ENCODE measurements around the gene SSBP3.

SSBP3 gene

DNA sequence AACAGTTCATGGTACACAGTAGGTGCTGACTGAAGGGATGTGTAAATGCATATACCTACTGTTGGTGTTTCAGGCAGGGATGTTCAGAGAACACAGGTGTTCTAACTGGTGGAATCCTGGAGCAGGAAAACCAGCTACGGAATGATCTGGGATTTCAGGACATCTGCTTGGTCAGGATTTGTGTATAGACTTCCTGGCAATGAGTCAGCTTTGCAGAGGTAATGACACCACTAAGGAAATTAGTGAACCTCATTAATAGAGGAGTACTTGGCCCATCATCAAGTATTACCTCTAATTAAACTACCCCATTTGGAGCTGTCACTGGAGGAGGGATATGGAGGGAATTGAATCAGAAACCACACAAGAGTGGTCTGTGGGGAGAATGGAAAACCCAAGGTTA is 198.9 kb downstream of the SSBP3 start:
- CTCF ChIA-PET: no interaction called here
- DNase-seq (ENCODE audit: extremely low spot score): no peak
- POLR2A ChIA-PET: no interaction called here

DNA sequence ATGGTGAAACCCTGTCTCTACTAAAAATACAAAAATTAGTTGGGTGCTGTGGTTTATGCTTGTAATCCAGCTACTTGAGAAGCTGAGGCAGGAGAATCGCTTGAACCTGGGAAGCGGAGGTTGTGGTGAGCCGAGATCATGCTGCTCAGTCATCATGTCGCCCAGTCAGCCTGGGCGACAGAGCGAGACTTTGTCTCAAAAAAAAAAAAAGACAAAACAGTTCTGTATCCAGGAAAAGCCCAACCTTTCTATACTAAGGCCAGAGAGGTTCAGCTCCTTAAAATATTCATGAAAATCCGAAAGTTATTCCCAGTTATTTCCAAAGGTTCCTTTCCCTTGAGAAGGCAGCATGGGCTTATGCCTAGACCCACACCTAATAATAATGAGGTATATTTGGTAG is 202.0 kb downstream of the SSBP3 start:
- ChIA-PET POLR2A (no interaction called here), CTCF (no interaction called here)
- DNase-seq (ENCODE audit: extremely low spot score): no peak
- no peak for TF ChIP-seq HDGF (IDR thresholded peaks at IDR 0.05; ENCODE audit: borderline replicate concordance)
- no peak for TF ChIP-seq BHLHE40 (IDR thresholded peaks at IDR 0.05; ENCODE audit: borderline replicate concordance)
- TF ChIP-seq SP1 (IDR thresholded peaks at IDR 0.05): no peak
- TF ChIP-seq FOXA1 (IDR thresholded peaks at IDR 0.05): no peak
- no peak for TF ChIP-seq ARNT (IDR thresholded peaks at IDR 0.05)
- no peak for TF ChIP-seq ZNF384 (IDR thresholded peaks at IDR 0.05)
- TF ChIP-seq FOXK2 (IDR thresholded peaks at IDR 0.05): no peak
- no peak for TF ChIP-seq ELF4 (IDR thresholded peaks at IDR 0.05)
- TF ChIP-seq TARDBP (IDR thresholded peaks at IDR 0.05): no peak
- no peak for TF ChIP-seq FOXM1 (IDR thresholded peaks at IDR 0.05; ENCODE audit: borderline replicate concordance)
- TF ChIP-seq LEF1 (IDR thresholded peaks at IDR 0.05; ENCODE audit: borderline replicate concordance): no peak
- no peak for TF ChIP-seq NFRKB (IDR thresholded peaks at IDR 0.05)
- TF ChIP-seq CTBP1 (IDR thresholded peaks at IDR 0.05; ENCODE audit: borderline replicate concordance): no peak
- no peak for TF ChIP-seq L3MBTL2 (conservative IDR thresholded peaks at IDR 0.05)
- TF ChIP-seq SUZ12 (IDR thresholded peaks at IDR 0.05): no peak
- TF ChIP-seq, protein P1, sequence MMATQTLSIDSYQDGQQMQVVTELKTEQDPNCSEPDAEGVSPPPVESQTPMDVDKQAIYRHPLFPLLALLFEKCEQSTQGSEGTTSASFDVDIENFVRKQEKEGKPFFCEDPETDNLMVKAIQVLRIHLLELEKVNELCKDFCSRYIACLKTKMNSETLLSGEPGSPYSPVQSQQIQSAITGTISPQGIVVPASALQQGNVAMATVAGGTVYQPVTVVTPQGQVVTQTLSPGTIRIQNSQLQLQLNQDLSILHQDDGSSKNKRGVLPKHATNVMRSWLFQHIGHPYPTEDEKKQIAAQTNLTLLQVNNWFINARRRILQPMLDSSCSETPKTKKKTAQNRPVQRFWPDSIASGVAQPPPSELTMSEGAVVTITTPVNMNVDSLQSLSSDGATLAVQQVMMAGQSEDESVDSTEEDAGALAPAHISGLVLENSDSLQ (IDR thresholded peaks at IDR 0.05): no peak

More for the DNA sequence above, 198.9 kb downstream of the SSBP3 start:
- TF ChIP-seq, protein P1 (IDR thresholded peaks at IDR 0.05): no peak
- TF ChIP-seq ELF4 (IDR thresholded peaks at IDR 0.05) (no peak), L3MBTL2 (conservative IDR thresholded peaks at IDR 0.05) (no peak), CTBP1 (IDR thresholded peaks at IDR 0.05; ENCODE audit: borderline replicate concordance) (no peak), BHLHE40 (IDR thresholded peaks at IDR 0.05; ENCODE audit: borderline replicate concordance) (no peak), SP1 (IDR thresholded peaks at IDR 0.05) (no peak), LEF1 (IDR thresholded peaks at IDR 0.05; ENCODE audit: borderline replicate concordance) (no peak), ARNT (IDR thresholded peaks at IDR 0.05) (no peak), TARDBP (IDR thresholded peaks at IDR 0.05) (no peak), FOXM1 (IDR thresholded peaks at IDR 0.05; ENCODE audit: borderline replicate concordance) (no peak), SUZ12 (IDR thresholded peaks at IDR 0.05) (no peak), FOXA1 (IDR thresholded peaks at IDR 0.05) (no peak)

DNA sequence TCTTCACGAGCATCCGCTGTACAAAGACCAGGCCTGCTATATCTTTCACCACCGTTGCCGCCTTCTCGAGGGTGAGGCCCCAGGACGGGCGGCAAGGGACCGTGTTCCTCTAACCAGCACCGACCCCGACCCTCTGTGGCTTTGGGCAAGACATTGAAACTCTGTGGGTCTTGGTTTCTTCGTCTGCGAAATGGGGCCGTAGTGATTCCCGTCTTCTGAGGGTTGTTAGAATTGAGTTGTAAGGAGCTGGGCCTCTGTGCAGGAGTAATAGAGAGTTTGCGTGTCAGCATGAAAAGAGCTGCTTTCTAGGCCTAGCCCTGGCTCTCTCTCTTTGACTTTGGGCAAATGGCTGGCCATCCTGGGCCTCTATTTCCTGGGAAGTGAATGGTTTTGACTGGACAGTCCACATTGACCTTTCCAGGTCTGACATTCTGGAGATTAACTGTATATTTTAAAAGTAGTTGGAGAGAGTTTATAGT is 205.6 kb downstream of the SSBP3 start:
- no peak for TF ChIP-seq FOXM1 (IDR thresholded peaks at IDR 0.05; ENCODE audit: borderline replicate concordance)
- TF ChIP-seq, protein P1 (IDR thresholded peaks at IDR 0.05): no peak
- TF ChIP-seq CTBP1 (IDR thresholded peaks at IDR 0.05; ENCODE audit: borderline replicate concordance): no peak
- no peak for TF ChIP-seq SP1 (IDR thresholded peaks at IDR 0.05)
- TF ChIP-seq ZNF384 (IDR thresholded peaks at IDR 0.05): no peak
- no peak for TF ChIP-seq HDGF (IDR thresholded peaks at IDR 0.05; ENCODE audit: borderline replicate concordance)
- no peak for TF ChIP-seq LEF1 (IDR thresholded peaks at IDR 0.05; ENCODE audit: borderline replicate concordance)
- no peak for TF ChIP-seq FOXA1 (IDR thresholded peaks at IDR 0.05)
- no peak for TF ChIP-seq ELF4 (IDR thresholded peaks at IDR 0.05)
- no peak for TF ChIP-seq TARDBP (IDR thresholded peaks at IDR 0.05)
- TF ChIP-seq BHLHE40 (IDR thresholded peaks at IDR 0.05; ENCODE audit: borderline replicate concordance): no peak
- no peak for TF ChIP-seq L3MBTL2 (conservative IDR thresholded peaks at IDR 0.05)
- no peak for TF ChIP-seq FOXK2 (IDR thresholded peaks at IDR 0.05)
- no peak for TF ChIP-seq SUZ12 (IDR thresholded peaks at IDR 0.05)
- TF ChIP-seq ARNT (IDR thresholded peaks at IDR 0.05): no peak
- no peak for TF ChIP-seq NFRKB (IDR thresholded peaks at IDR 0.05)
- CTCF ChIA-PET: no interaction called here
- POLR2A ChIA-PET: interaction anchor here (0.6 to 2.3 kb wide), 17 partner anchors 10 to 340 kb away, joined by 3 to 10 read pairs (median 4); partner anchors contain the start of genes TCEANC2 and TMEM59
- DNase-seq (ENCODE audit: extremely low spot score): no peak

DNA sequence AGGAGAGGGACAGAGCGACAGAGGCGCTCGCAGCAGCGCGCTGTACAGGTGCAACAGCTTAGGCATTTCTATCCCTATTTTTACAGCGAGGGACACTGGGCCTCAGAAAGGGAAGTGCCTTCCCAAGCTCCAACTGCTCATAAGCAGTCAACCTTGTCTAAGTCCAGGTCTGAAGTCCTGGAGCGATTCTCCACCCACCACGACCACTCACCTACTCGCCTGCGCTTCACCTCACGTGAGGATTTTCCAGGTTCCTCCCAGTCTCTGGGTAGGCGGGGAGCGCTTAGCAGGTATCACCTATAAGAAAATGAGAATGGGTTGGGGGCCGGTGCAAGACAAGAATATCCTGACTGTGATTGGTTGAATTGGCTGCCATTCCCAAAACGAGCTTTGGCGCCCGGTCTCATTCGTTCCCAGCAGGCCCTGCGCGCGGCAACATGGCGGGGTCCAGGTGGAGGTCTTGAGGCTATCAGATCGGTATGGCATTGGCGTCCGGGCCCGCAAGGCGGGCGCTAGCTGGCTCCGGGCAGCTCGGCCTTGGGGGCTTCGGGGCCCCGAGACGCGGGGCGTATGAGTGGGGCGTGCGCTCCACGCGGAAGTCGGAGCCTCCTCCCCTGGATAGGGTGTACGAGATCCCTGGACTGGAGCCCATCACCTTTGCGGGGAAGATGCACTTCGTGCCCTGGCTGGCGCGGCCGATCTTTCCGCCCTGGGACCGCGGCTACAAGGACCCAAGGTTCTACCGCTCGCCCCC is 206.3 kb downstream of the SSBP3 start, which contains the start of the genes CYB5RL and MRPL37:
Gene CYB5RL, minus strand, starts transcription at position 266 of the 754 bp plus-strand sequence. CDS start 4,414 bp downstream, outside the sequence.
Gene MRPL37, plus strand, starts transcription at position 403 of the 754 bp plus-strand sequence. Its CDS starts 77 bp downstream, at position 480.
- ChIA-PET CTCF (no interaction called here), POLR2A (interaction anchor here (0.6 to 2.3 kb wide), 18 partner anchors 10 to 339 kb away, joined by 3 to 10 read pairs (median 4); partner anchors contain the start of genes TCEANC2 and TMEM59)
- DNase-seq (ENCODE audit: extremely low spot score): peak; percentile 100
- no peak for TF ChIP-seq HDGF (IDR thresholded peaks at IDR 0.05; ENCODE audit: borderline replicate concordance)
- TF ChIP-seq BHLHE40 (IDR thresholded peaks at IDR 0.05; ENCODE audit: borderline replicate concordance): peak; percentile 67
- TF ChIP-seq ELF4 (IDR thresholded peaks at IDR 0.05): peak; percentile 57; the same call in 1 of the 2 replicates
- TF ChIP-seq ZNF384 (IDR thresholded peaks at IDR 0.05): no peak
- no peak for TF ChIP-seq ARNT (IDR thresholded peaks at IDR 0.05)
- no peak for TF ChIP-seq FOXK2 (IDR thresholded peaks at IDR 0.05)
- no peak for TF ChIP-seq SUZ12 (IDR thresholded peaks at IDR 0.05)
- no peak for TF ChIP-seq TARDBP (IDR thresholded peaks at IDR 0.05)
- TF ChIP-seq, protein P1 (IDR thresholded peaks at IDR 0.05): peak; percentile 100
- no peak; the same call in 1 of the 2 replicates for TF ChIP-seq LEF1 (IDR thresholded peaks at IDR 0.05; ENCODE audit: borderline replicate concordance)
- TF ChIP-seq FOXM1 (IDR thresholded peaks at IDR 0.05; ENCODE audit: borderline replicate concordance): no peak
- TF ChIP-seq FOXA1 (IDR thresholded peaks at IDR 0.05): no peak
- no peak for TF ChIP-seq SP1 (IDR thresholded peaks at IDR 0.05)
- TF ChIP-seq NFRKB (IDR thresholded peaks at IDR 0.05): peak; percentile 55; the same call in 1 of the 2 replicates
- no peak for TF ChIP-seq CTBP1 (IDR thresholded peaks at IDR 0.05; ENCODE audit: borderline replicate concordance)
- TF ChIP-seq L3MBTL2 (conservative IDR thresholded peaks at IDR 0.05): peak; percentile 67

All from HEK293T (cell line).